Stimulated activated CD8-positive, alpha-beta memory T cell treated with anti-CD3 and anti-CD28 coated beads, Interleukin-12 subunit alpha, Interleukin-12 subunit beta, amount 100 ng/mL, for 4 hours (primary cell): Measurements from ENCODE around the gene TMEM88.

Experiments used
- DNase-seq: peaks from one replicate; pipeline ENCODE4 v3.0.0-alpha.2; 2020; ENCODE audit warnings: low read depth

TMEM88 gene

GRCh38 chr17:7843536-7844291 lies 11.2 kb upstream of the TMEM88 start:
- DNase-seq = peak; percentile 94

DNA sequence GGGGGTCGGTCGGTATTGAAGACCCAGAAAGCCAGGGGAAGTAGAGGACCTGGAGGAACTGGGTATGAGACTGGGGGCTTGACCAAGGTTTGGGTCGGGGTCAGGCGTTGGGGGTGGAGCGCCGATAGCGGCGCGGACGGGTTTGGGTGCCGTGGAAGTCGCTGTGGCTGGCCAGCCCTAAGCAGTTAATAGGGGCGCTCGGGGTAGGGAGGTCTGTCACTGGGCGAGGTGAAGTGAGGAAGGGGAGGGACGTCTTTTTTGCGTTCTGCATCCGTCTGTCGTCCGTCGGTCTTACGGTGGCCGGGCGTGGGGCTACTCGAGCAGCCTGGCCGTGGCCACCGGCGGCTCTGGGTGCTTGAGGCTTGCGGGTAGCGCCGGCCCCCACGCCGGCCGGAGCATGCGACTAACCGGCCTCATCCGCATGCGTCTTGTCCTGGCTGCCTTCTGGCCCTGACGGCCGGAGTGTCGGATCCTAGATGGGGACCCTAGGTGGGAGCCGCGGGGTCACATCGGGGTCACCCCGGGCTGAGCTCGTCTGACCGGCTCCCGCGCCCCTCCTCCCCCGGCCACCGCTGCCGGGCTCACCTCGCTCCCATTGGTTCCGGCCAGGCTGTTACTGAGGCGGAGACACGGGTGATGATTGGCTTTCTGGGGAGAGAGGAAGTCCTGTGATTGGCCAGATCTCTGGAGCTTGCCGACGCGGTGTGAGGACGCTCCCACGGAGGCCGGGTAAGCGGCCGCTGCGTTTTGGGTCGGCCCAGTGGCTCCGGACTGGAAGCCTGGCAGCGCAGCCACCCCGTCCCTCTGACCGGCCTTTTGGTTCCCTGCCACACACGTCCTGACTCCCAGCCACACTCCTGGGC lies 10.3 kb upstream of the TMEM88 start:
- peak; percentile 72 for DNase-seq

GRCh38 chr17:7845359-7846062 lies 9.4 kb upstream of the TMEM88 start:
- DNase-seq = no peak

DNA sequence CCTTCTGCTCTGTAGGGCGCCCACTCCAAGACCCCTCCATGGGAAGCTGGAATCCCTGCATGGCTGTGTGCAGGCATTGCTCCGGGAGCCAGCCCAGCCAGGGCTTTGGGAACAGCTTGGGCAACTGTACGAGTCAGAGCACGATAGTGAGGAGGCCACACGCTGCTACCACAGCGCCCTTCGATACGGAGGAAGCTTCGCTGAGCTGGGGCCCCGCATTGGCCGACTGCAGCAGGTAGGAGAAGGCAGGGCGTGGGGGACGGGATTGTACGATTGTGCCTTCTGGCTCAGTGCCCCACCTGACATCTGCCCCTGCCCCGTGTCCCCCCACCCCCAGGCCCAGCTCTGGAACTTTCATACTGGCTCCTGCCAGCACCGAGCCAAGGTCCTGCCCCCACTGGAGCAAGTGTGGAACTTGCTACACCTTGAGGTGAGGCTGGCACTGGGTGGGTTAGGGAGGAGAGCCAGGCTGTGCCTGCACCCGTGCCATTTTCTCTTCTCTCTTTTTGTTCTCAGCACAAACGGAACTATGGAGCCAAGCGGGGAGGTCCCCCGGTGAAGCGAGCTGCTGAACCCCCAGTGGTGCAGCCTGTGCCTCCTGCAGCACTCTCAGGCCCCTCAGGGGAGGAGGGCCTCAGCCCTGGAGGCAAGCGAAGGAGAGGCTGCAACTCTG lies 8.7 kb upstream of the TMEM88 start:
- DNase-seq = no peak

DNA sequence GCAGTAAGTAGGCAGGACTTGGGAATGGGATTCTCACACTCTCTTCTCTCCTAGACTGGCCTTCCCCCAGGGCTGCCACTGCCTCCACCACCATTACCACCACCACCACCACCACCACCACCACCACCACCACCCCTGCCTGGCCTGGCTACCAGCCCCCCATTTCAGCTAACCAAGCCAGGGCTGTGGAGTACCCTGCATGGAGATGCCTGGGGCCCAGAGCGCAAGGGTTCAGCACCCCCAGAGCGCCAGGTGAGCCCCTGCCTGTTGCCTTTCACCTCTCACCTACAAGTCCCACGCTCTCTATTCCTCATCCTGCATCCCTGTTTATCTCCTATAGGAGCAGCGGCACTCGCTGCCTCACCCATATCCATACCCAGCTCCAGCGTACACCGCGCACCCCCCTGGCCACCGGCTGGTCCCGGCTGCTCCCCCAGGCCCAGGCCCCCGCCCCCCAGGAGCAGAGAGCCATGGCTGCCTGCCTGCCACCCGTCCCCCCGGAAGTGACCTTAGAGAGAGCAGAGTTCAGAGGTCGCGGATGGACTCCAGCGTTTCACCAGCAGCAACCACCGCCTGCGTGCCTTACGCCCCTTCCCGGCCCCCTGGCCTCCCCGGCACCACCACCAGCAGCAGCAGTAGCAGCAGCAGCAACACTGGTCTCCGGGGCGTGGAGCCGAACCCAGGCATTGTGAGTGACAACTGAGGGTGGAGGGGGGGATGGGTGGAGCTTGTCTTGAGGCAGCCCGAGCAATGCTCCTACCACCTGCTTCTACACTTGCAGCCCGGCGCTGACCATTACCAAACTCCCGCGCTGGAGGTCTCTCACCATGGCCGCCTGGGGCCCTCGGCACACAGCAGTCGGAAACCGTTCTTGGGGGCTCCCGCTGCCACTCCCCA lies 7.9 kb upstream of the TMEM88 start:
- DNase-seq = no peak

DNA sequence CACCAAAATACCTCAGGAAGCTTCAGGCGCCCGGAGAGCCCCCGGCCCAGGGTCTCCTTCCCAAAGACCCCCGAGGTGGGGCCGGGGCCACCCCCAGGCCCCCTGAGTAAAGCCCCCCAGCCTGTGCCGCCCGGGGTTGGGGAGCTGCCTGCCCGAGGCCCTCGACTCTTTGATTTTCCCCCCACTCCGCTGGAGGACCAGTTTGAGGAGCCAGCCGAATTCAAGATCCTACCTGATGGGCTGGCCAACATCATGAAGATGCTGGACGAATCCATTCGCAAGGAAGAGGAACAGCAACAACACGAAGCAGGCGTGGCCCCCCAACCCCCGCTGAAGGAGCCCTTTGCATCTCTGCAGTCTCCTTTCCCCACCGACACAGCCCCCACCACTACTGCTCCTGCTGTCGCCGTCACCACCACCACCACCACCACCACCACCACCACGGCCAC lies 6.7 kb upstream of the TMEM88 start:
- no peak for DNase-seq

- no peak for DNase-seq
These were observed 6.1 kb upstream of the TMEM88 start for GRCh38 chr17:7848739-7849129.

- no peak for DNase-seq
These were observed 5.6 kb upstream of the TMEM88 start for GRCh38 chr17:7849130-7849750.

- DNase-seq = no peak
These were observed 4.9 kb upstream of the TMEM88 start for GRCh38 chr17:7849751-7850504.

- DNase-seq = no peak
These were observed 4.0 kb upstream of the TMEM88 start for GRCh38 chr17:7850701-7851437.

GRCh38 chr17:7851438-7852261 lies 3.2 kb upstream of the TMEM88 start:
- peak; percentile 81 for DNase-seq

- DNase-seq = peak; percentile 10
These were observed 2.6 kb upstream of the TMEM88 start for GRCh38 chr17:7852262-7852670.

DNA sequence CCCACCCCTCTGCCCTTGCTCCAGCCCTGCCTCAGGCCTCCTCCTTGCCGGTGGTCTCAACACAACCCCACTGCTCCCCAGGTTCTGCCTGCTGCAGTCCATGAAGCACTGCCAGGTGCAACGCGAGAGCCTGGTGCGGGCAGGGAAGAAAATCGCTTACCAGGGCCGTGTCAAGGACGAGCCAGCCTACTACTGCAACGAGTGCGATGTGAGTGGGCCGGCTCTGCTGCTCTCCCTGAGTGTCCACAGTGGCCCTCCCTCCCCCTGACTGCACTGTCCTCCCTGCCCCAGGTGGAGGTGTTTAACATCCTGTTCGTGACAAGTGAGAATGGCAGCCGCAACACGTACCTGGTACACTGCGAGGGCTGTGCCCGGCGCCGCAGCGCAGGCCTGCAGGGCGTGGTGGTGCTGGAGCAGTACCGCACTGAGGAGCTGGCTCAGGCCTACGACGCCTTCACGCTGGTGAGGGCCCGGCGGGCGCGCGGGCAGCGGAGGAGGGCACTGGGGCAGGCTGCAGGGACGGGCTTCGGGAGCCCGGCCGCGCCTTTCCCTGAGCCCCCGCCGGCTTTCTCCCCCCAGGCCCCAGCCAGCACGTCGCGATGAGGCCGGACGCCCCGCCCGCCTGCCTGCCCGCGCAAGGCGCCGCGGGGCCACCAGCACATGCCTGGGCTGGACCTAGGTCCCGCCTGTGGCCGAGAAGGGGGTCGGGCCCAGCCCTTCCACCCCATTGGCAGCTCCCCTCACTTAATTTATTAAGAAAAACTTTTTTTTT lies 1.8 kb upstream of the TMEM88 start:
- DNase-seq = no peak

- DNase-seq = no peak
These were observed 1.2 kb upstream of the TMEM88 start for GRCh38 chr17:7853691-7854038.

DNA sequence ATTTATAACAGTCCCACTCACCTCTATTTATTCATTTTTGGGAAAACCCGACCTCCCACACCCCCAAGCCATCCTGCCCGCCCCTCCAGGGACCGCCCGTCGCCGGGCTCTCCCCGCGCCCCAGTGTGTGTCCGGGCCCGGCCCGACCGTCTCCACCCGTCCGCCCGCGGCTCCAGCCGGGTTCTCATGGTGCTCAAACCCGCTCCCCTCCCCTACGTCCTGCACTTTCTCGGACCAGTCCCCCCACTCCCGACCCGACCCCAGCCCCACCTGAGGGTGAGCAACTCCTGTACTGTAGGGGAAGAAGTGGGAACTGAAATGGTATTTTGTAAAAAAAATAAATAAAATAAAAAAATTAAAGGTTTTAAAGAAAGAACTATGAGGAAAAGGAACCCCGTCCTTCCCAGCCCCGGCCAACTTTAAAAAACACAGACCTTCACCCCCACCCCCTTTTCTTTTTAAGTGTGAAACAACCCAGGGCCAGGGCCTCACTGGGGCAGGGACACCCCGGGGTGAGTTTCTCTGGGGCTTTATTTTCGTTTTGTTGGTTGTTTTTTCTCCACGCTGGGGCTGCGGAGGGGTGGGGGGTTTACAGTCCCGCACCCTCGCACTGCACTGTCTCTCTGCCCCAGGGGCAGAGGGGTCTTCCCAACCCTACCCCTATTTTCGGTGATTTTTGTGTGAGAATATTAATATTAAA lies 638 bp upstream of the TMEM88 start:
- no peak for DNase-seq

DNA sequence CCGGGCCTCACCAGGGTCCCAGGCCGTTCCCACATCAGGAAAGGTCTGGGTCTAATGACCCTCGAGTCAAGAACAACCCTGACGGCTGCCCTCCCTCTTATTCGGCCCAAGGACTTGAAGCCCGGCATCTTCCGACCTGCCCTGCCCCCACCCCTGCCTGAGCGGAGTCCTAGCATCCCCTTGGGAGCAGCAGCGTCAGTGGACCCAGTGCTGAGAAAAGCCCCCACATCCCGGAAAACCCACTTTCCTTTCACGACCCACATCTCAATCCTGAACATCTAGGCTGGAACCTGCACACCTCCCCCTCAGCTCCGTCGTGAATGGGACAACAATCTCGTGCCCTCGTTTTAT lies 769 bp downstream of the TMEM88 start:
- DNase-seq = peak; percentile 10
